Mesendoderm (in vitro differentiated cells): ENCODE data around the gene TRAPPC5.

ENCODE experiments used
- DNase-seq: peaks from one replicate; pipeline ENCODE4 v3.0.0; 2013
- H2AK5ac ChIP-seq: 2 replicates; pipeline ENCODE4 v1.6.1; 2013; ENCODE audit warnings: low read length, inconsistent platforms
- H2BK120ac ChIP-seq: 2 replicates; pipeline ENCODE4 v1.6.1; 2013; ENCODE audit warnings: low read depth, mild to moderate bottlenecking, low read length, moderate library complexity, mixed read lengths
- H2BK15ac ChIP-seq: replicated peaks from 2 replicates; pipeline ENCODE4 v1.6.1; 2013; ENCODE audit warnings: low read depth, mild to moderate bottlenecking, moderate library complexity
- H2BK5ac ChIP-seq: 2 replicates; pipeline ENCODE4 v1.6.1; 2013; ENCODE audit warnings: low read length, inconsistent platforms
- H3K18ac ChIP-seq: 2 replicates; pipeline ENCODE4 v1.6.1; 2013; ENCODE audit warnings: mild to moderate bottlenecking, low read length, mixed read lengths
- H3K23ac ChIP-seq: one replicate; pipeline ENCODE4 v1.6.1; 2013; ENCODE audit warnings: low read length
- H3K27ac ChIP-seq: 2 replicates; pipeline ENCODE4 v1.5.1; 2013; ENCODE audit warnings: low read depth, mild to moderate bottlenecking, inconsistent platforms, low read length, moderate library complexity
- H3K27me3 ChIP-seq: 2 replicates; pipeline ENCODE4 v1.6.1; 2013; ENCODE audit warnings: low read length, control low read depth, mild to moderate bottlenecking, inconsistent platforms; ENCODE audit not compliant: insufficient read depth, poor library complexity
- H3K36me3 ChIP-seq: 2 replicates; pipeline ENCODE4 v1.6.1; 2013; ENCODE audit warnings: low read length, inconsistent platforms; ENCODE audit not compliant: control insufficient read depth, insufficient read depth
- H3K4ac ChIP-seq: one replicate; pipeline ENCODE4 v1.6.1; 2013; ENCODE audit warnings: low read depth, mild to moderate bottlenecking, low read length, moderate library complexity
- H3K4me1 ChIP-seq: 2 replicates; pipeline ENCODE4 v1.6.1; 2013; ENCODE audit warnings: low read depth, low read length, inconsistent platforms; ENCODE audit not compliant: control insufficient read depth
- H3K4me2 ChIP-seq: 2 replicates; pipeline ENCODE4 v1.6.1; 2013; ENCODE audit warnings: low read length
- H3K4me3 ChIP-seq: 2 replicates; pipeline ENCODE4 v1.5.1; 2013; ENCODE audit warnings: mild to moderate bottlenecking, low read length
- H3K56ac ChIP-seq: one replicate; pipeline ENCODE4 v1.6.1; 2013; ENCODE audit warnings: low read length
- H3K79me1 ChIP-seq: 2 replicates; pipeline ENCODE4 v1.6.1; 2013; ENCODE audit warnings: low read length, inconsistent platforms
- H3K79me2 ChIP-seq: 2 replicates; pipeline ENCODE4 v1.6.1; 2013; ENCODE audit warnings: mild to moderate bottlenecking, low read length; ENCODE audit not compliant: control insufficient read depth, insufficient read depth
- H3K9ac ChIP-seq: 2 replicates; pipeline ENCODE4 v1.6.1; 2013; ENCODE audit warnings: low read length, inconsistent platforms
- H4K5ac ChIP-seq: one replicate; pipeline ENCODE4 v1.6.1; 2013; ENCODE audit warnings: low read length
- H4K8ac ChIP-seq: one replicate; pipeline ENCODE4 v1.6.1; 2013; ENCODE audit warnings: low read depth, mild to moderate bottlenecking, control low read depth, low read length, moderate library complexity
- WGBS: extraction: QIAGEN DNeasy Blood & Tissue Kit; methylation state at CpG from one replicate; pipeline ENCODE4 v1.1.7; 2013; ENCODE audit warnings: low lambda C conversion rate, missing lambda C conversion rate; ENCODE audit not compliant: insufficient coverage; ENCODE audit errors: extremely low coverage; 5-methylcytosine and 5-hydroxymethylcytosine counted together

Gene TRAPPC5

DNA sequence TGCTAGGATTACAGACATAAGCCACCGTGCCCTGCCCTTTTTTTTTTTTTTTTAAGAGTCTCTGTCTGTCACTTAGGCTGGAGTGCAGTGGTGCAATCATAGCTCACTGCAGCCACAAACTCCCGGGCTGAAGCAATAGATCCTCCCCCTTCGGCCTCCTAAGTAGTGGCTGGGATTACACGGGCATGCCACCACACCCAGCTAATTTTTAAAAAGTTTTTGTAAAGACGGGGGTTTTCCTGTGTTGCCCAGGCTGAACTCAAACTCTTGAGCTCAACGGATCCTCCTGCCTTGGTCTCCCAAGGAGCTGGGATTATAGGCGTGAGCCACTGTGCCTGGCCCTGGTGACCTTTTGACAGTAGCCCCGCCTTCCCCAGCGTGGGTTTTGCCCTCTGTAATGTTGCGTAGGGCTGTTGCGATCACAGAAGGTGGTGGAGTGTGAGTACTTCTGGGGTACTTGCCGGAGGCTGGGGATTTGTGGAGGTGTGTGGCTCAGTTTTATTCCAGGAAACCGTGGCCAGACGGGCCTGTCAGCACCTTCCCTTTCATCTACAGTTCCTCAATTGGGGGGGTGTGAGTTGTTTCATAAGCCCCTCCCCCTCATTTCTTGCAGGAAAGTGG lies 23.4 kb upstream of the TRAPPC5 start:
- Histone ChIP-seq H3K79me2 (no peaks in the 10 kb centered on the region), H3K27me3 (no peaks in the 10 kb centered on the region), H2BK15ac (no peak overlapping the region), H3K79me1 (no peaks in the 10 kb centered on the region), H3K9ac (no peak overlapping the region), H3K23ac (no peak overlapping the region), H4K8ac (no peak overlapping the region), H2BK5ac (no peak overlapping the region), H3K36me3 (no peaks in the 10 kb centered on the region), H3K27ac (no peak overlapping the region), H3K56ac (no peak overlapping the region), H3K18ac (no peak overlapping the region), H3K4me1 (no peaks in the 10 kb centered on the region), H4K5ac (no peak overlapping the region), H2BK120ac (no peak overlapping the region), H3K4me2 (no peak overlapping the region), H3K4ac (no peak overlapping the region), H2AK5ac (no peak overlapping the region), H3K4me3 (no peak overlapping the region)
- WGBS = no CpG with 5 or more reads among the region's 14 CpGs
- DNase-seq = no peak

DNA sequence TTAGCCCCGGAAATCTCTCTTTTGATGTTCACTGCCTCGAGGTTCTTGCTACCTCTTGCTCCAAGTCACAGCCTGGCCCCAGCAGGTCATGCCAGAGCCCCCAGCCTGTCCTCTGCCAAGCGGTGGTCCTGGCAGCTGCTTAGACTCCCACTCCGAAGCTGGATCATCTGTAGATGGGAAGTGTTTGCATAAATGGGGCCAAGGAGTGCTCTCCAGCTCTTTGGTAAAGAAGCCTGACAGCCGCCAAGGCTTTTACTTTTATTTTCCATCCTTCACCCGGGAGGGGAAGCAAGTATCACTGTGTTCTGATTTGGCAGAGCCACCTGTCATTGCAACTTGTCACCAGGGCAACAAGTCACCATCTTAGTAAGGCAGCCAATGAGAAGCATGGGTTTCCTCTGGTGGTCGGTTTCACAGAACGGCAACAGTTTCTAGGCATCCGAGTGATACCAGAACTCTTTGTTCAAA lies 22.4 kb upstream of the TRAPPC5 start:
- H3K4me3 ChIP-seq = no peak overlapping the region
- H2BK120ac ChIP-seq = no peak overlapping the region
- H3K23ac ChIP-seq = no peak overlapping the region
- H3K79me1 ChIP-seq = no peaks in the 10 kb centered on the region
- H4K8ac ChIP-seq = no peak overlapping the region
- no peak overlapping the region for H3K4ac ChIP-seq
- no peak overlapping the region for H2BK15ac ChIP-seq
- no peak overlapping the region for H3K9ac ChIP-seq
- no peak overlapping the region for H2AK5ac ChIP-seq
- no peaks in the 10 kb centered on the region for H3K27me3 ChIP-seq
- no peaks in the 10 kb centered on the region for H3K79me2 ChIP-seq
- H3K4me1 ChIP-seq = no peaks in the 10 kb centered on the region
- no peak overlapping the region for H4K5ac ChIP-seq
- no peak overlapping the region for H3K56ac ChIP-seq
- DNase-seq = peak; percentile 28
- no peak overlapping the region for H3K27ac ChIP-seq
- no peak overlapping the region for H2BK5ac ChIP-seq
- H3K36me3 ChIP-seq = no peaks in the 10 kb centered on the region
- WGBS = no CpG with 5 or more reads among the region's 9 CpGs
- no peak overlapping the region for H3K4me2 ChIP-seq
- H3K18ac ChIP-seq = no peak overlapping the region

DNA sequence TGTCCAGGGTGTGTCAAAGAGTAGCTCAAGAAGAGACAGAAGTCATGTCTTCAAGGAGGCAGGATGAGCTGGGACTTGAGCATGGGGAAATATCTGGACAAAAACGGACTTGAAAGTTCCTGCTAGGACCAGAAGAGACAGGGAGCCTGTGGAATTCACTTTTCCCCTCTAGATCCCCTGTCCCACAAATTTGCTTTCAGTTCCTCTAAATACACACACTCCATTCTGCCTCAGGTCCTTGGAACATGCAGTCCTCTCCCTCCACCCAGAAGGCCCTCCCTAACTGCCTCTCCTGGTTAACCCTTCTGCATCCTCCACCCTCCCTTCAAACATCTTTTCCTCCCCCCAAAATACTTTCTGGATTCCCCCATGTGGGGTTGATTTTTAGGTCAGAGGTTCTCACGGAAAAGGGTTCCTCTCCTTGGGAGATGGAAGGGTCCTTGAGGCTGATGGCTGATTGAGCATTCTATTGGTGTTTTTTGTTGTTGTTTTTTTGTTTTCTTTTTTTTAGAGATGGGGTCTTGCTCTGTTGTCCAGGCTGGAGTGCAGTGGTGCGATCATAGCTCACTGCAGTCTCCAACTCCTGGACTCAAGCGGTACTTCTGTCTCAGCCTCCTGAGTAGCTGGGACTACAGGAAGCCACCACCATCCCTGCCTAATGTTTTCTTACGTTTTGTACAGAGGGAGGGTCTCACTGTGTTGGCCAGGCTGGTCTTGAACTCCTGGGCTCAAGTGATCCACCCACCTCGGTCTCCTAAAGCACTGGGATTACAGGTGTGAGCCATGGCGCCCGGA lies 18.7 kb upstream of the TRAPPC5 start:
- Histone ChIP-seq H3K4me3 (no peak overlapping the region), H3K4ac (no peak overlapping the region), H4K8ac (no peak overlapping the region), H3K27me3 (no peaks in the 10 kb centered on the region), H3K79me1 (no peaks in the 10 kb centered on the region), H3K18ac (no peak overlapping the region), H2BK15ac (no peak overlapping the region), H3K23ac (no peak overlapping the region), H2BK120ac (no peak overlapping the region), H3K9ac (no peak overlapping the region), H3K4me2 (no peak overlapping the region), H3K27ac (no peak overlapping the region), H4K5ac (no peak overlapping the region), H2AK5ac (no peak overlapping the region), H3K56ac (no peak overlapping the region), H2BK5ac (no peak overlapping the region), H3K4me1 (no peaks in the 10 kb centered on the region), H3K36me3 (no peaks in the 10 kb centered on the region), H3K79me2 (no peaks in the 10 kb centered on the region)
- DNase-seq = no peak
- no CpG with 5 or more reads among the region's 8 CpGs for WGBS

DNA sequence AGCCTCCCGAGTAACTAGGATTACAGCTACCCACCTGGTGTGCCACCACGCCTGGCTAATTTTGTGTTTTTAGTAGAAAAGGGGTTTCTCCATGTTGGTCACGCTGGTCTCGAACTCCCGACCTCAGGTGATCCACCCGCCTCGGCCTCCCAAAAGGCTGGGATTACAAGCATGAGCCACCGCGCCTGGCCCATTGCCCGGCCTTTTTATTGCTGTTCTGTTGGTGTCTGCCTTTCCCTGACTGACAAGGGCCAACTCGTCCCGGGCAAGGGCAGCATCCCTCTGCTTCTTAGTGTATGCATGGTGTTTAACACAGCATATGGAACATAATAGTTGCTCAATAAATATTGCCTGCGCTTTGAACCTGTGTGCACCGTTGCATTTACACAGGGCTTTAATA lies 18.0 kb upstream of the TRAPPC5 start:
- H4K5ac ChIP-seq = no peak overlapping the region
- H3K56ac ChIP-seq = no peak overlapping the region
- H3K18ac ChIP-seq = no peak overlapping the region
- no peak overlapping the region for H2BK15ac ChIP-seq
- H2BK5ac ChIP-seq = no peak overlapping the region
- H4K8ac ChIP-seq = no peak overlapping the region
- H2BK120ac ChIP-seq = no peak overlapping the region
- no peak overlapping the region for H2AK5ac ChIP-seq
- no peak overlapping the region for H3K27ac ChIP-seq
- no peak for DNase-seq
- H3K4me3 ChIP-seq = no peak overlapping the region
- no peak overlapping the region for H3K9ac ChIP-seq
- no peaks in the 10 kb centered on the region for H3K4me1 ChIP-seq
- WGBS = no CpG with 5 or more reads among the region's 14 CpGs
- no peak overlapping the region for H3K4ac ChIP-seq
- no peaks in the 10 kb centered on the region for H3K79me2 ChIP-seq
- no peak overlapping the region for H3K23ac ChIP-seq
- no peaks in the 10 kb centered on the region for H3K79me1 ChIP-seq
- no peak overlapping the region for H3K4me2 ChIP-seq
- no peaks in the 10 kb centered on the region for H3K36me3 ChIP-seq
- H3K27me3 ChIP-seq = no peaks in the 10 kb centered on the region

DNA sequence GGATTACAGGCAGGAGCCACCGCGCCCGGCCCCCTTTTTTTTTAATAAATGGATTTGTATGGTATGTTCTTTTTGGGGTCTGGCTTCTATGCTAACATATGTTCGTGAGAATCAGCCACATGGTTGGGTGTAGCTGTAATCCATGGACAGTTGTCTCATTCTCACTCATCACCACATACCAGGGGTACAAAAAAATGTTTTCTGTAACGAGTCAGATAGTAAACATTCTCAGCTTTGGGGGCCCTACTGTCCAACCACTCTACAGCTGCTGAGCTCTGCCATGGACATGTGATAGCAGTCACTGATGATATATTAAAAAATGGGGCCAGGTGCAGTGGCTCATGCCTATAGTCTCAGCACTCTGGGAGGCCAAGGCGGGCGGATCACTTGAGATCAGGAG lies 16.9 kb upstream of the TRAPPC5 start:
- H2BK15ac ChIP-seq = no peak overlapping the region
- no peak overlapping the region for H3K27ac ChIP-seq
- no peak overlapping the region for H2BK120ac ChIP-seq
- no peaks in the 10 kb centered on the region for H3K4me1 ChIP-seq
- no peaks in the 10 kb centered on the region for H3K27me3 ChIP-seq
- no peak overlapping the region for H4K8ac ChIP-seq
- no peaks in the 10 kb centered on the region for H3K36me3 ChIP-seq
- no peak overlapping the region for H3K4me3 ChIP-seq
- H3K18ac ChIP-seq = no peak overlapping the region
- DNase-seq = no peak
- H3K79me2 ChIP-seq = no peaks in the 10 kb centered on the region
- H3K56ac ChIP-seq = no peak overlapping the region
- H3K4ac ChIP-seq = no peak overlapping the region
- H2AK5ac ChIP-seq = no peak overlapping the region
- H2BK5ac ChIP-seq = no peak overlapping the region
- H3K23ac ChIP-seq = no peak overlapping the region
- no CpG with 5 or more reads among the region's 7 CpGs for WGBS
- H3K4me2 ChIP-seq = no peak overlapping the region
- no peaks in the 10 kb centered on the region for H3K79me1 ChIP-seq
- no peak overlapping the region for H3K9ac ChIP-seq
- H4K5ac ChIP-seq = no peak overlapping the region
